H1 (cell line): ENCODE data around the gene ZNF286A. TPM values are rescaled to one million over a fixed set of nuclear protein-coding genes. Genes with fewer than 3 reads are reported as not detected.

ENCODE experiments used
- CTCF ChIA-PET: fragments of 300-600 bp; sonication (Branson Sonifier 250); formaldehyde crosslinking; loops from one replicate; lab custom pipeline; 2021; ENCODE audit not compliant: partially characterized antibody; lab: Charles Lee
- POLR2A ChIA-PET: fragments of 300-600 bp; sonication (Branson Sonifier 250); formaldehyde crosslinking; loops from one replicate; lab custom pipeline; 2021; ENCODE audit warnings: inconsistent platforms; ENCODE audit not compliant: partially characterized antibody; lab: Charles Lee
- DNase-seq, 2 experiments: peaks; one replicate each; pipeline versions ENCODE4 v3.0.0 to v3.0.0-alpha.2; 2010 to 2022; ENCODE audit warnings: low spot score in 2 of 2, low read depth in 1 of 2, mixed read lengths in 1 of 2
- FAIRE-seq: peaks from 2 replicates; lab custom pipeline; 2011; peaks lifted over from hg19 to GRCh38; lab: Jason Lieb, UNC
- H2AFZ ChIP-seq: 2 replicates; pipeline ENCODE4 v1.8.1; 2012; ENCODE audit warnings: low read length, inconsistent platforms
- H2AK5ac ChIP-seq: 2 replicates; pipeline ENCODE4 v1.6.1; 2013; ENCODE audit warnings: low read depth, low read length
- H2BK120ac ChIP-seq: replicated peaks from 2 replicates; pipeline ENCODE3; 2013; ENCODE audit warnings: low read depth, low read length, inconsistent platforms
- H2BK12ac ChIP-seq: 2 replicates; pipeline ENCODE4 v1.6.1; 2013; ENCODE audit warnings: low read depth, low read length
- H2BK15ac ChIP-seq: 2 replicates; pipeline ENCODE4 v1.6.1; 2013; ENCODE audit warnings: low read length
- H2BK20ac ChIP-seq: 2 replicates; pipeline ENCODE4 v1.6.1; 2013; ENCODE audit warnings: low read length
- H2BK5ac ChIP-seq: 2 replicates; pipeline ENCODE4 v1.6.1; 2013; ENCODE audit warnings: low read depth, low read length
- H3K14ac ChIP-seq: 2 replicates; pipeline ENCODE4 v1.6.1; 2013; ENCODE audit warnings: inconsistent platforms; ENCODE audit not compliant: insufficient read length
- H3K18ac ChIP-seq: 2 replicates; pipeline ENCODE4 v1.6.1; 2013; ENCODE audit warnings: low read length; ENCODE audit errors: extremely low read depth
- H3K23ac ChIP-seq: 2 replicates; pipeline ENCODE4 v1.6.1; 2013; ENCODE audit warnings: inconsistent platforms; ENCODE audit not compliant: insufficient read length
- H3K23me2 ChIP-seq: 2 replicates; pipeline ENCODE4 v1.6.1; 2013; ENCODE audit warnings: low read depth, low read length
- H3K27ac ChIP-seq: 2 replicates; pipeline ENCODE4 v1.6.1; 2011; ENCODE audit warnings: low read depth, low read length, inconsistent platforms
- H3K27me3 ChIP-seq, 4 experiments: replicated peaks in 1 of 4; 1 replicate in 1 of 4; 2 replicates in 3 of 4; pipeline versions ENCODE4 v1.6.1 to v1.8.1; 2011 to 2013; ENCODE audit warnings: low read length in 3 of 4, mild to moderate bottlenecking in 3 of 4, inconsistent platforms in 2 of 4, mixed read lengths in 2 of 4, moderate library complexity in 1 of 4; ENCODE audit not compliant: control insufficient read depth in 3 of 4, insufficient read depth in 3 of 4; ENCODE audit errors: extremely low read depth in 1 of 4
- H3K36me3 ChIP-seq, 4 experiments: 2 replicates each; pipeline versions ENCODE4 v1.6.1 to v1.8.1; 2011 to 2013; ENCODE audit warnings: mild to moderate bottlenecking in 4 of 4, low read length in 3 of 4, moderate library complexity in 2 of 4, control low read depth in 1 of 4, inconsistent platforms in 1 of 4; ENCODE audit not compliant: insufficient read depth in 4 of 4, control insufficient read depth in 2 of 4
- H3K4ac ChIP-seq: replicated peaks from 2 replicates; pipeline ENCODE3; 2013; ENCODE audit warnings: low read length, low read depth, mixed read lengths, inconsistent platforms; ENCODE audit not compliant: insufficient read length
- H3K4me1 ChIP-seq, 4 experiments: replicated peaks in 1 of 4; 1 replicate in 1 of 4; 2 replicates in 3 of 4; pipeline versions ENCODE4 v1.6.1 to v1.8.1; 2011 to 2013; ENCODE audit warnings: low read length in 3 of 4, inconsistent platforms in 2 of 4, mixed read lengths in 1 of 4; ENCODE audit not compliant: insufficient read depth in 4 of 4, control insufficient read depth in 3 of 4
- H3K4me2 ChIP-seq, 2 experiments: 2 replicates each; pipeline versions ENCODE4 v1.6.1 to v1.8.1; 2011 to 2013; ENCODE audit warnings: low read depth in 2 of 2, low read length in 2 of 2, control low read depth in 1 of 2, inconsistent platforms in 1 of 2, mild to moderate bottlenecking in 1 of 2; ENCODE audit not compliant: insufficient read depth in 1 of 2
- H3K4me3 ChIP-seq, 4 experiments: fragments of 200-600, 300-600 bp in 1 of 4; sonication (generic), shearing (Covaris generic), sonication (Bioruptor Twin) in 1 of 4; 2 replicates each; pipeline versions ENCODE4 v1.5.1 to v1.8.1; 2011 to 2016; ENCODE audit warnings: low read length in 4 of 4, low read depth in 3 of 4, control low read depth in 2 of 4, inconsistent platforms in 2 of 4, mild to moderate bottlenecking in 2 of 4, mixed read lengths in 1 of 4, moderate library complexity in 1 of 4; ENCODE audit not compliant: insufficient read depth in 2 of 4; ENCODE audit errors: extremely low read depth in 1 of 4
- H3K56ac ChIP-seq: replicated peaks from 2 replicates; pipeline ENCODE3; 2013; ENCODE audit warnings: low read depth, mild to moderate bottlenecking, mixed read lengths, low read length, inconsistent platforms; ENCODE audit not compliant: insufficient read length
- H3K79me1 ChIP-seq: 2 replicates; pipeline ENCODE4 v1.6.1; 2013; ENCODE audit warnings: low read depth, low read length, control low read depth
- H3K79me2 ChIP-seq, 2 experiments: 2 replicates each; pipeline versions ENCODE4 v1.6.1 to v1.8.1; 2012 to 2013; ENCODE audit warnings: low read length in 2 of 2, mild to moderate bottlenecking in 2 of 2, inconsistent platforms in 1 of 2; ENCODE audit not compliant: insufficient read depth in 2 of 2, control insufficient read depth in 1 of 2
- H3K9ac ChIP-seq, 4 experiments: replicated peaks in 1 of 4; 1 replicate in 1 of 4; 2 replicates in 3 of 4; pipeline versions ENCODE4 v1.6.1 to v1.8.1; 2011 to 2013; ENCODE audit warnings: low read depth in 3 of 4, low read length in 3 of 4, control low read depth in 2 of 4, mild to moderate bottlenecking in 2 of 4, moderate library complexity in 2 of 4, inconsistent platforms in 1 of 4; ENCODE audit errors: extremely low read depth in 1 of 4
- H3K9me3 ChIP-seq, 2 experiments: 2 replicates each; pipeline versions ENCODE4 v1.6.1 to v1.8.1; 2012 to 2013; ENCODE audit warnings: mild to moderate bottlenecking in 2 of 2, moderate library complexity in 2 of 2, control low read depth in 1 of 2, inconsistent platforms in 1 of 2, low read depth in 1 of 2, low read length in 1 of 2, mixed read lengths in 1 of 2; ENCODE audit not compliant: insufficient read depth in 2 of 2
- H4K20me1 ChIP-seq, 2 experiments: replicated peaks in 1 of 2; 2 replicates each; pipeline versions ENCODE3 to v1.8.1; 2011 to 2013; ENCODE audit warnings: inconsistent platforms in 2 of 2, low read length in 2 of 2, mild to moderate bottlenecking in 1 of 2; ENCODE audit not compliant: insufficient read depth in 2 of 2, control insufficient read depth in 1 of 2
- H4K5ac ChIP-seq: 2 replicates; pipeline ENCODE4 v1.6.1; 2013; ENCODE audit warnings: low read length, low read depth, mixed read lengths, inconsistent platforms; ENCODE audit not compliant: insufficient read length
- H4K8ac ChIP-seq: 2 replicates; pipeline ENCODE4 v1.8.0; 2013; ENCODE audit warnings: mild to moderate bottlenecking, moderate library complexity, low read length, inconsistent platforms; ENCODE audit not compliant: insufficient read depth; ENCODE audit errors: extremely low read depth
- H4K91ac ChIP-seq: replicated peaks from 2 replicates; pipeline ENCODE3; 2013; ENCODE audit warnings: low read length, mixed read lengths, inconsistent platforms; ENCODE audit not compliant: insufficient read length
- CHD1 ChIP-seq: IDR thresholded peaks from 2 replicates; pipeline ENCODE4 v1.6.1; 2012; ENCODE audit warnings: low read depth, low read length, improper control_type of control experiment
- POLR2AphosphoS5 ChIP-seq: IDR thresholded peaks from 2 replicates; pipeline ENCODE4 v1.6.1; 2011; ENCODE audit warnings: low read depth, low read length
- RNF2 ChIP-seq: fragments of 200-900, 300-1000 bp; sonication (generic); IDR thresholded peaks from 2 replicates; pipeline ENCODE4 v1.7.1; 2016; ENCODE audit warnings: borderline replicate concordance, low read depth, mild to moderate bottlenecking, antibody characterized with exemption, low read length; ENCODE audit not compliant: poor library complexity, severe bottlenecking; ENCODE audit errors: missing control alignments
- SP1 ChIP-seq: IDR thresholded peaks from 2 replicates; pipeline ENCODE4 v1.6.1; 2011; ENCODE audit warnings: low read depth, low read length
- WGBS, 2 experiments: shearing (Covaris generic) in 1 of 2; methylation state at CpG; one replicate each; pipeline versions ENCODE4 v1.1.6 to v1.1.7; 2013 to 2015; ENCODE audit warnings: low lambda C conversion rate in 2 of 2, mixed read lengths in 2 of 2, inconsistent platforms in 1 of 2, low coverage in 1 of 2, missing lambda C conversion rate in 1 of 2; ENCODE audit not compliant: insufficient replicate concordance in 2 of 2, insufficient coverage in 1 of 2, insufficient read length in 1 of 2; ENCODE audit errors: extremely low coverage in 1 of 2, missing lambda C conversion rate in 1 of 2; 5-methylcytosine and 5-hydroxymethylcytosine counted together
- polyA plus RNA-seq, 7 experiments: library from polyadenylated mRNA; depleted of rRNA in 3 of 7; stranded (reverse) in 5 of 7; unstranded in 2 of 7; fragments of >200 nt in 5 of 7; fragments of 200-250 nt in 2 of 7; gene quantifications; 1 replicate in 5 of 7; 2 replicates in 1 of 7; 4 replicates in 1 of 7; pipeline versions ENCODE4 v1.2.1 to v1.2.3, GENCODE V29; 2011 to 2013; ENCODE audit warnings: missing spikeins in 2 of 7, mixed read lengths in 2 of 7
- total RNA-seq: library from RNA; stranded (reverse); fragmentation: NEBNext Ultra II Directional; extraction: Animal tissue kit (Norgen Biotek cat#: 25700); gene quantifications from 2 replicates; pipeline ENCODE4 v1.2.1, GENCODE V29; 2021

The ZNF286A gene
- total and polyA plus RNA-seq, 2 of the 8 experiments (the other 6 are each of a cell fraction or from before 2014, with no cell fraction given), result 18.2 to 100.0 TPM

GRCh38 chr17:15663176-15663575 lies 36.4 kb upstream of the ZNF286A start:
- H2BK20ac ChIP-seq, result no peak overlapping the region
- H3K14ac ChIP-seq, result no peak overlapping the region
- peaks cover 0 to 10% (median 4%) of the 10 kb centered on the region in 4 experiments; a peak in 5 of 8 replicates for H3K36me3 ChIP-seq
- H2BK15ac ChIP-seq, result no peak overlapping the region
- H3K4ac ChIP-seq, result no peak overlapping the region
- no peak overlapping the region for H2BK12ac ChIP-seq
- FAIRE-seq, result no peak
- no peak overlapping the region for H3K4me2 ChIP-seq
- no peak overlapping the region for H3K23ac ChIP-seq
- 89% methylated on average over 6 of the region's 6 CpGs; no CpG with 5 or more reads in 1 of the 2 experiments for WGBS, 2 experiments
- H4K91ac ChIP-seq, result no peak overlapping the region
- H3K79me2 ChIP-seq, result no peaks in the 10 kb centered on the region
- no peak overlapping the region for H3K4me3 ChIP-seq
- no peak overlapping the region for H3K18ac ChIP-seq
- H2BK5ac ChIP-seq, result no peak overlapping the region
- DNase-seq, result no peak
- TF ChIP-seq POLR2AphosphoS5, result no peak
- TF ChIP-seq RNF2, result no peak
- TF ChIP-seq CHD1, result no peak
- no peak for TF ChIP-seq SP1
- CTCF ChIA-PET, result no interaction called here
- H4K8ac ChIP-seq, result no peak overlapping the region
- POLR2A ChIA-PET, result interaction anchor here (0.8 to 1.9 kb wide), 3 partner anchors 10 to 371 kb away, joined by 3 to 5 read pairs (median 3); no protein-coding TSS in a partner anchor
- H3K27me3 ChIP-seq, result no peaks in the 10 kb centered on the region
- H4K20me1 ChIP-seq, result no peaks in the 10 kb centered on the region
- H3K56ac ChIP-seq, result no peak overlapping the region
- H3K4me1 ChIP-seq, result peaks cover 0 to 2% (median 0%) of the 10 kb centered on the region in 4 experiments; a peak in 1 of 7 replicates
- H4K5ac ChIP-seq, result no peak overlapping the region
- no peaks in the 10 kb centered on the region for H3K9me3 ChIP-seq
- no peak overlapping the region for H3K9ac ChIP-seq
- H3K27ac ChIP-seq, result no peak overlapping the region
- H2AK5ac ChIP-seq, result no peak overlapping the region
- H2AFZ ChIP-seq, result no peak overlapping the region
- H2BK120ac ChIP-seq, result no peak overlapping the region
- no peaks in the 10 kb centered on the region for H3K79me1 ChIP-seq
- H3K23me2 ChIP-seq, result no peaks in the 10 kb centered on the region
